ENCODE measurements around the gene DGKG. TPM values are rescaled to one million over a fixed set of nuclear protein-coding genes. Genes with fewer than 3 reads are reported as not detected.

The DGKG gene
- total and polyA plus RNA-seq, 8 donors = 4.2 to 7.6 (median 5.5) TPM

DNA sequence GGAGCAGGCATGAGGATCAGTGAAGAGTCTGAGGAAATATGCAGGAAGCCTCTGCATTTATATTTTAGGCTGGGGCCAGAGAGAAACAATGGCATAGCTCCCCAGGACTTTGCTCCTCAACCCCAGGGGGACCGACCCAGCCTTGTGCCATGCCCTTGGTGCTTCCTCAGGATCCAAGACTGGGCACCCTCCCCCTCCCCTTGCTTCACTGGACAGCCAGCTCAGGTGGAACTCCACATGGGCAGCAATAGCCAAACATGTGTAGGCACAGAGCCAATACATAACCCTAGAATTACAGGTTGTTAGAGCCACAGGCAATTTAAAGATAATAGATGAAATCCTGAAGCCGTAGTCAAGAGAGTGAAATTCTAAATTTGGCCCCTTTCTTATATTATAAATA is 180.1 kb downstream of the DGKG start:
- Histone ChIP-seq H3K4me3 (no peak overlapping the region), H3K4me1 (peaks cover 0 to 38% of the 10 kb centered on the region in 2 donors), H3K36me3 (peaks cover 0 to 7% of the 10 kb centered on the region in 2 donors), H3K27me3 (no peaks in the 10 kb centered on the region), H3K27ac (no peak overlapping the region), H3K9me3 (no peaks in the 10 kb centered on the region)
- ATAC-seq (no peak), DNase-seq (no peak)
- TF ChIP-seq CTCF (IDR thresholded peaks at IDR 0.05) = no peak
- intact Hi-C loops (cut with DNase I) = no loop called here

- no peaks in the 10 kb centered on the region for H3K27me3 ChIP-seq
- peak; percentile 91 for ATAC-seq
- DNase-seq = no peak
- H3K36me3 ChIP-seq = peaks cover 0 to 7% of the 10 kb centered on the region in 2 donors
- H3K4me1 ChIP-seq = peaks cover 0 to 30% of the 10 kb centered on the region in 2 donors
- no peaks in the 10 kb centered on the region for H3K9me3 ChIP-seq
- no peak for TF ChIP-seq CTCF (IDR thresholded peaks at IDR 0.05)
- H3K27ac ChIP-seq = no peak overlapping the region
- intact Hi-C loops (cut with DNase I) = no loop called here
- H3K4me3 ChIP-seq = no peak overlapping the region
Observed at GRCh38 chr3:186180891-186181481, 181.0 kb downstream of the DGKG start.

DNA sequence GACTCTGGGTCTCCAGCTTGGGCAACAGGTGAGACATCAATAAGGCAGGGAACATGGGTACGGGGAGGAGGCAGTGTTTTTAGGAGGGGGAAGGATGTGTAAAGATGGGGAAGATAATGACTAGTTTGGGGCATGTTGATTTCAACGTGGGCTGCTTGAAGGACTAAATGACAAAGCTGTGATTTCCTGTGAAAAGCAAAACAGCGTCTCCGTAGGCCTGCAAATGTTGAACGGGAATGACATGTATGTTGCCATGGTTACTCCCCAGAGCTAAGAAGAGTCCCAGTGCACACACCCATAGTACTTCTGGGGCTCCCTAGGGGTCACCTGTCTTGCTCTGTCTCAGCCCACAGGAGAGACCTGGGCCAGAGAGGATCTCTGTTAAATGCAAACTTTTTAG is 181.9 kb downstream of the DGKG start:
- DNase-seq (no peak), ATAC-seq (no peak)
- H3K4me3 ChIP-seq = no peak overlapping the region
- H3K4me1 ChIP-seq = peaks cover 0 to 25% of the 10 kb centered on the region in 2 donors
- H3K9me3 ChIP-seq = no peaks in the 10 kb centered on the region
- TF ChIP-seq CTCF (IDR thresholded peaks at IDR 0.05) = no peak
- H3K27me3 ChIP-seq = no peaks in the 10 kb centered on the region
- H3K27ac ChIP-seq = no peak overlapping the region
- intact Hi-C loops (cut with DNase I) = no loop called here
- H3K36me3 ChIP-seq = peaks cover 0 to 7% of the 10 kb centered on the region in 2 donors

DNA sequence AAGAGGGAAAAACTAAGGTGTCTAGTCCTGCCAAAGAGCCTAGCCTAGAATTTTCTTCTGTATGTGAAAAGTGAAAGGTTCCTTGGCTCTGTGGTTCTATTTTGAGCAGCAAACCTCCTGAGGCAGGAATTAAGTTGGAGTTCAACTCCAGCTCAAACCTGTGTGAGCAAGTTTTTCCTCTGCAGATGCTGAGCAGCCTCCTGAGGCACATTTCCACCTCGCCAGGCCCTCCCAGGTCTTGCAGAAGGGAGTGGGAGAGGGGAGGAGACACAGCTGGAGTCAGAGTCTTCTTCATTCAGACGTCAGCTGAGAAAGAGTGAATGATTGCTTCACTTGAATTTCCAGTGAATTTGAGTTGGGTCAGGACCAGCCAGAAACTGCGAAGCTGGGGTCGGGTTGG is 183.6 kb downstream of the DGKG start:
- no peak overlapping the region for H3K4me3 ChIP-seq
- ATAC-seq (no peak), DNase-seq (no peak)
- no peak for TF ChIP-seq CTCF (IDR thresholded peaks at IDR 0.05)
- H3K36me3 ChIP-seq = peaks cover 0 to 7% of the 10 kb centered on the region in 2 donors
- H3K27me3 ChIP-seq = no peaks in the 10 kb centered on the region
- intact Hi-C loops (cut with DNase I) = no loop called here
- H3K4me1 ChIP-seq = peaks cover 0 to 9% of the 10 kb centered on the region in 2 donors
- no peak overlapping the region for H3K27ac ChIP-seq
- no peaks in the 10 kb centered on the region for H3K9me3 ChIP-seq

DNA sequence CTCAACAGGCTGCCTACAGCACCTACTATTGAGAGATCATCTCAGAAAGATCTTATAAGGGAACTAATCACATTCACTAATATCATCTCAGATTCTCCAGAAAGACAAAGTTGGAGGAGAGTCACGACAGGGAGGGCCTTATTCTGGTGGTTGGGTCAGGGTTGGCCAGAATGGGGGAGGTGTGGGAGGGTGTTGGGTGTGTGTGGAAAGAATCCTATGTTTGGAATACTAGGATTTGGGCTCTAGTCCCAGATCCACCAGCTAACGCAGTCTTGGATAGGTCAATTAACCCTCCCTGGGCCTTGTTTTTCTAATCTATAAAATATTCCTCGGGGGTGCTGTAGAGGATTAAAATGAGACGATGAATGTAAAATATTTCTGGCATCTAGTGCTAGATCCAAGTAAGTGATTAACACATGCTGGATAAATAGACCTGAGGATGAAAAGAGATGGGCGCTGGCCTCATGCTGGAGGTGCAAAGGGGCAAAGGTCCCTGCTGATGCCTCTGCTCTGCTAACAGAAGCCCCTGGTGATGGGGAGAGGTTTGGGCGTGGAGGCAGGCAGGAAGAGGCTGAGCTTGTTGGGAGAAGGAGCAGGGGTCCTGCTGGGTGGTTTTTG is 185.6 kb downstream of the DGKG start:
- Histone ChIP-seq H3K9me3 (no peaks in the 10 kb centered on the region), H3K4me3 (no peak overlapping the region), H3K36me3 (peaks cover 0 to 7% of the 10 kb centered on the region in 2 donors), H3K27ac (no peak overlapping the region), H3K27me3 (no peaks in the 10 kb centered on the region), H3K4me1 (no peaks in the 10 kb centered on the region)
- intact Hi-C loops (cut with DNase I) = no loop called here
- DNase-seq (no peak), ATAC-seq (no peak)
- no peak for TF ChIP-seq CTCF (IDR thresholded peaks at IDR 0.05)

Measured in left lung (tissue), 10 donors.